ENCODE results near the gene CEBPA.

The CEBPA gene

GRCh38 chr19:33302175-33302973, at the start of gene CEBPA:
Gene CEBPA, minus strand, starts transcription at chr19:33302534. Its CDS starts 120 bp downstream, at chr19:33302414.
- DNase-seq (ENCODE audit: low read depth) = peak; percentile 74

- peak; percentile 78 for DNase-seq (ENCODE audit: low read depth)
Measured at GRCh38 chr19:33350538-33351309, 48.4 kb upstream of the CEBPA start.

- no peak for DNase-seq (ENCODE audit: low read depth)
Measured at GRCh38 chr19:33349319-33350289, 47.3 kb upstream of the CEBPA start.

- DNase-seq (ENCODE audit: low read depth) = no peak
Measured at GRCh38 chr19:33348301-33349010, 46.1 kb upstream of the CEBPA start.

- peak; percentile 6 for DNase-seq (ENCODE audit: low read depth)
Measured at GRCh38 chr19:33347300-33347699, 45.0 kb upstream of the CEBPA start.

GRCh38 chr19:33346665-33347064, 44.3 kb upstream of the CEBPA start:
- DNase-seq (ENCODE audit: low read depth) = no peak

- no peak for DNase-seq (ENCODE audit: low read depth)
Measured at GRCh38 chr19:33345163-33345562, 42.8 kb upstream of the CEBPA start.

GRCh38 chr19:33344573-33344925, 42.2 kb upstream of the CEBPA start:
- DNase-seq (ENCODE audit: low read depth) = no peak

GRCh38 chr19:33343859-33344572, 41.7 kb upstream of the CEBPA start:
- peak; percentile 14 for DNase-seq (ENCODE audit: low read depth)

GRCh38 chr19:33343301-33343700, 41.0 kb upstream of the CEBPA start:
- DNase-seq (ENCODE audit: low read depth) = no peak

GRCh38 chr19:33340991-33341390, 38.7 kb upstream of the CEBPA start:
- no peak for DNase-seq (ENCODE audit: low read depth)

GRCh38 chr19:33339016-33339984, 37.0 kb upstream of the CEBPA start:
- DNase-seq (ENCODE audit: low read depth) = no peak

GRCh38 chr19:33335446-33335845, 33.1 kb upstream of the CEBPA start:
- no peak for DNase-seq (ENCODE audit: low read depth)

- DNase-seq (ENCODE audit: low read depth) = no peak
Measured at GRCh38 chr19:33334271-33334670, 31.9 kb upstream of the CEBPA start.

- no peak for DNase-seq (ENCODE audit: low read depth)
Measured at GRCh38 chr19:33333642-33334041, 31.3 kb upstream of the CEBPA start.

- DNase-seq (ENCODE audit: low read depth) = no peak
Measured at GRCh38 chr19:33333151-33333550, 30.8 kb upstream of the CEBPA start.

GRCh38 chr19:33332248-33332647, 29.9 kb upstream of the CEBPA start:
- no peak for DNase-seq (ENCODE audit: low read depth)

GRCh38 chr19:33329736-33330135, 27.4 kb upstream of the CEBPA start:
- DNase-seq (ENCODE audit: low read depth) = no peak

GRCh38 chr19:33329060-33329459, 26.7 kb upstream of the CEBPA start:
- DNase-seq (ENCODE audit: low read depth) = no peak

GRCh38 chr19:33325920-33326319, 23.6 kb upstream of the CEBPA start:
- peak; percentile 88 for DNase-seq (ENCODE audit: low read depth)
